Measurements from ENCODE around the gene GRIP2. TPM values are rescaled to one million over a fixed set of nuclear protein-coding genes. Genes with fewer than 3 reads are reported as not detected.

GRIP2 gene
- total RNA-seq, 1 experiment from 2014 or later, result not detected

DNA sequence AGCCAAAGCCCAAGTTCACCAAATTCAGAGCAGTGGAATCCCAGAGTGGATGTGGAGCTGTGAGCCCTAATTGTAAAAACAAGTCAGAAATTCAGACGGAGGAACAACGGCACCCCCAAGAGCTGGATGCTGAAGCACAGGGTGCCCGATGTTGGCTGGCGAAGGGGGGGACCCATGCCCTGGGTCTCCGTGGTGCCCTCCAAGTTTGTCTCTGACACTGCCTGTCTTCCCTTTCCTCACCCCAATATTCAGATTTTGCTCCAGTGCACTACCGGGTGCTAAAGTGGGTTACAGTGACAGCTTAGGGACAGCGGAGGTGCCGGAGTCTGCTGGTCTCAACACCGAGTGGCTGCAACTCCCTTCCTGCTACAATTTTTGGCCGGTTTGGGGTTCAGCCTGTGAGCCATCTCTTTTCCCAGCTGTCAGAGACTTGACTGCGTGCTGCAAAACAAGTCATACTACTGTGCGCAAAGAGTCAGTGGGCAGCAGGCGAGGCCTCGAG, 6.6 kb downstream of the GRIP2 start:
- CTCF ChIA-PET, result no interaction called here
- Mint-ChIP-seq H3K9me3 (ENCODE audit: low read depth, unreplicated experiment) (no peaks in the 10 kb centered on the region), H3K4me3 (ENCODE audit: low read depth, unreplicated experiment) (no peak overlapping the region), H3K36me3 (ENCODE audit: insufficient read depth, unreplicated experiment) (no peaks in the 10 kb centered on the region), H3K27me3 (ENCODE audit: unreplicated experiment) (peaks cover 22% of the 10 kb centered on the region), H3K4me1 (ENCODE audit: low read depth, unreplicated experiment) (no peaks in the 10 kb centered on the region), H3K27ac (ENCODE audit: unreplicated experiment) (no peak overlapping the region)
- TF ChIP-seq, protein P1, sequence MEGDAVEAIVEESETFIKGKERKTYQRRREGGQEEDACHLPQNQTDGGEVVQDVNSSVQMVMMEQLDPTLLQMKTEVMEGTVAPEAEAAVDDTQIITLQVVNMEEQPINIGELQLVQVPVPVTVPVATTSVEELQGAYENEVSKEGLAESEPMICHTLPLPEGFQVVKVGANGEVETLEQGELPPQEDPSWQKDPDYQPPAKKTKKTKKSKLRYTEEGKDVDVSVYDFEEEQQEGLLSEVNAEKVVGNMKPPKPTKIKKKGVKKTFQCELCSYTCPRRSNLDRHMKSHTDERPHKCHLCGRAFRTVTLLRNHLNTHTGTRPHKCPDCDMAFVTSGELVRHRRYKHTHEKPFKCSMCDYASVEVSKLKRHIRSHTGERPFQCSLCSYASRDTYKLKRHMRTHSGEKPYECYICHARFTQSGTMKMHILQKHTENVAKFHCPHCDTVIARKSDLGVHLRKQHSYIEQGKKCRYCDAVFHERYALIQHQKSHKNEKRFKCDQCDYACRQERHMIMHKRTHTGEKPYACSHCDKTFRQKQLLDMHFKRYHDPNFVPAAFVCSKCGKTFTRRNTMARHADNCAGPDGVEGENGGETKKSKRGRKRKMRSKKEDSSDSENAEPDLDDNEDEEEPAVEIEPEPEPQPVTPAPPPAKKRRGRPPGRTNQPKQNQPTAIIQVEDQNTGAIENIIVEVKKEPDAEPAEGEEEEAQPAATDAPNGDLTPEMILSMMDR (IDR thresholded peaks at IDR 0.05; ENCODE audit: unreplicated experiment), result no peak
- BruUV-seq (replicated peaks), result no TSS peak
- intact Hi-C loops (cut with micrococcal nuclease; ENCODE audit: unreplicated experiment), result no loop called here
- DNase-seq, result no peak

DNA sequence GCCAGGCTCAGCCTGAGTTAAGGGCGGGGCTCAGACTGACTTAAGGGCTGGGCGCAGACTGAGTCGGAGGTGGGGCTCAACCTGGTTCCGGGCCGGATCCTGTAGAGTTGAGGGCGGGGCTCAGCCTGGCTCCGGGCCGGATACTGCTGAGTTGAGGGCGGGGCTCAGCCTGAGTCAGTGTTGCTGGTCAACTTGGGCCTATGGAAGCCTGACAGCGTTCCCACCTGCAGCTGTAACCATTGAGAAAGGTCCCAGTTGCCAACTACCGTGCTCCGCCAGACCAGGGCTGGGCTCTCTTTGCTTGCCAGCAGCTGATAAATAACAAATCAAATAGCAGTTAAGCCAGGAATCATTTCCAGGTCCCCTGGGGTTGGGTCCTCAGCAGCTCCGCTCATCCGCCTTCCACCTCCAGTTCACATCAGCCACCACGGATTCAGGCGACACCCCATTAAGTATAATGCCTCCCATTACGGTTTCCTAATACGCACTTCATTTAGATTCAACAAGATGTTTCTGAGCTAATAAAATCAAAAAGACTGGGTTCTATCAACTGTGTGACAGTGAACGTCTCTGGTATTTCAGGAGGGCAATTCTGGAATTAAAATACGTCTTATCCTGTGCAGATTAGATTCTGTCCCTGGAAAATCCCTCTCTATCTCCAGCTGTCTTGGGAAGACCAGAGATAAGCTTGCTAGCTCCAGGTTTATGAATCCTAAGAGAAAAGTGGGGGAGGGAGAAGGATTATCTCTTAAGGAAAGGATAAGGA, 7.3 kb downstream of the GRIP2 start:
- Mint-ChIP-seq H3K4me3 (ENCODE audit: low read depth, unreplicated experiment) (no peak overlapping the region), H3K27me3 (ENCODE audit: unreplicated experiment) (peaks cover 28% of the 10 kb centered on the region), H3K27ac (ENCODE audit: unreplicated experiment) (no peak overlapping the region), H3K4me1 (ENCODE audit: low read depth, unreplicated experiment) (no peaks in the 10 kb centered on the region), H3K36me3 (ENCODE audit: insufficient read depth, unreplicated experiment) (no peaks in the 10 kb centered on the region), H3K9me3 (ENCODE audit: low read depth, unreplicated experiment) (no peaks in the 10 kb centered on the region)
- peak; percentile 58 for DNase-seq
- TF ChIP-seq, protein P1 (IDR thresholded peaks at IDR 0.05; ENCODE audit: unreplicated experiment), result no peak
- CTCF ChIA-PET, result no interaction called here
- no TSS peak for BruUV-seq (replicated peaks)
- intact Hi-C loops (cut with micrococcal nuclease; ENCODE audit: unreplicated experiment), result no loop called here

DNA sequence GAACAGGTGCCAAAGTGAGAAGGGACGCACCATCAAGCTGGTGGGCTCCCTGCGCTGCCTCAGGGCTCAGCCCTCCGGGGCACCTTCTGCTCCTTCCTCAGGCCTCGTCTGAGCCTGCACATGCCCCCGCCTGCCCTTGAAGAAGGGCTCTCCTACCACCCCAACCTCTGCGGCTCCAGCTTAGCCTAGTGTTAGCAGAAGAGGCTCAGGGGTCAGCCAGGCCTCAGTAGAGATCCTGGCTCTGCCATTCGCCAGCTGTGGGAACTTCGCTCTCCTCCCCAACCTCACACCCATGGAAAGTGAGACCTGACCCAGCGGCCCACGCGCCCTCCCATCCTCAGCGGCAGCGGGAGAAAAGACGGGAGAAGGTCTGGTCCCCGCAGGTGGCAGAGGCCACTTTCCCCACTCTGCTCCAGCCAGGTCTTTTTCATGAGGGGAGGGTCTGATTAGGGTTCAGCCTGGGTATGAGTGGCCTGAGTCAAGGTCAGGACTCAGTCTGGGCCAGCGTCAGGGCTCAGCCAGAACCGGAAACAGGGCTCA, 8.2 kb downstream of the GRIP2 start:
- intact Hi-C loops (cut with micrococcal nuclease; ENCODE audit: unreplicated experiment), result no loop called here
- Mint-ChIP-seq H3K27ac (ENCODE audit: unreplicated experiment) (no peak overlapping the region), H3K27me3 (ENCODE audit: unreplicated experiment) (peaks cover 37% of the 10 kb centered on the region), H3K4me1 (ENCODE audit: low read depth, unreplicated experiment) (no peaks in the 10 kb centered on the region), H3K36me3 (ENCODE audit: insufficient read depth, unreplicated experiment) (no peaks in the 10 kb centered on the region), H3K9me3 (ENCODE audit: low read depth, unreplicated experiment) (no peaks in the 10 kb centered on the region), H3K4me3 (ENCODE audit: low read depth, unreplicated experiment) (no peak overlapping the region)
- TF ChIP-seq, protein P1 (IDR thresholded peaks at IDR 0.05; ENCODE audit: unreplicated experiment), result no peak
- BruUV-seq (replicated peaks), result no TSS peak
- CTCF ChIA-PET, result no interaction called here
- DNase-seq, result no peak

DNA sequence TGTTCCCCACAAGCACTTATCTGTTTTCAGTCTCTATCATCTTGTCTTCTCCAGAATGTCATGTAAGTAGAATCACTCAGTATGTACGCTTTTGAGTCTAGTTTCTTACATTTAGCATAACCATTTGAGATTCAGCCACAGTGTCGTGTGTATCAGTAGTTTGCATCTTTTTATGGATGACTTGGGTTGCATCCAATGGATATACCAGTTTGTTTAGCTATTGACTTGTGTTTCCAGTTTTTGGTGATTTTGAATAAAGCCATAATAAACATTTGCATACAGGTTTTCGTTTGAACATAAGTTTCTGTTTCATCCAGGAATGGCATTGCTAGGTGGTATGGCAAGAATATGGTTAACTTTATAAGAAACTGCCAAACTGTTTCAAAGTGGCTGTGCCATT, 12.1 kb downstream of the GRIP2 start:
- TF ChIP-seq, protein P1 (IDR thresholded peaks at IDR 0.05; ENCODE audit: unreplicated experiment), result no peak
- CTCF ChIA-PET, result no interaction called here
- intact Hi-C loops (cut with micrococcal nuclease; ENCODE audit: unreplicated experiment), result no loop called here
- BruUV-seq (replicated peaks), result no TSS peak
- Mint-ChIP-seq H3K27ac (ENCODE audit: unreplicated experiment) (no peak overlapping the region), H3K27me3 (ENCODE audit: unreplicated experiment) (peaks cover 52% of the 10 kb centered on the region), H3K4me3 (ENCODE audit: low read depth, unreplicated experiment) (no peak overlapping the region), H3K4me1 (ENCODE audit: low read depth, unreplicated experiment) (no peaks in the 10 kb centered on the region), H3K9me3 (ENCODE audit: low read depth, unreplicated experiment) (no peaks in the 10 kb centered on the region), H3K36me3 (ENCODE audit: insufficient read depth, unreplicated experiment) (no peaks in the 10 kb centered on the region)
- DNase-seq, result no peak

Measured in Calu3 (cell line).